DND-41 (cell line): ENCODE measurements around the gene DHCR24.

Experiments
- EZH2 ChIP-seq: IDR thresholded peaks from 3 replicates; pipeline ENCODE4 v1.6.1; 2012; ENCODE audit warnings: borderline replicate concordance, low read depth, mild to moderate bottlenecking, moderate library complexity, low read length, inconsistent platforms; ENCODE audit not compliant: severe bottlenecking
- TF ChIP-seq, protein P1 (sequence below): IDR thresholded peaks from 2 replicates; pipeline ENCODE4 v1.5.1; 2012; ENCODE audit warnings: borderline replicate concordance, low read length, moderate library complexity, mild to moderate bottlenecking; ENCODE audit not compliant: poor library complexity, severe bottlenecking; ENCODE audit errors: extremely low read depth

- TF ChIP-seq, protein P1, sequence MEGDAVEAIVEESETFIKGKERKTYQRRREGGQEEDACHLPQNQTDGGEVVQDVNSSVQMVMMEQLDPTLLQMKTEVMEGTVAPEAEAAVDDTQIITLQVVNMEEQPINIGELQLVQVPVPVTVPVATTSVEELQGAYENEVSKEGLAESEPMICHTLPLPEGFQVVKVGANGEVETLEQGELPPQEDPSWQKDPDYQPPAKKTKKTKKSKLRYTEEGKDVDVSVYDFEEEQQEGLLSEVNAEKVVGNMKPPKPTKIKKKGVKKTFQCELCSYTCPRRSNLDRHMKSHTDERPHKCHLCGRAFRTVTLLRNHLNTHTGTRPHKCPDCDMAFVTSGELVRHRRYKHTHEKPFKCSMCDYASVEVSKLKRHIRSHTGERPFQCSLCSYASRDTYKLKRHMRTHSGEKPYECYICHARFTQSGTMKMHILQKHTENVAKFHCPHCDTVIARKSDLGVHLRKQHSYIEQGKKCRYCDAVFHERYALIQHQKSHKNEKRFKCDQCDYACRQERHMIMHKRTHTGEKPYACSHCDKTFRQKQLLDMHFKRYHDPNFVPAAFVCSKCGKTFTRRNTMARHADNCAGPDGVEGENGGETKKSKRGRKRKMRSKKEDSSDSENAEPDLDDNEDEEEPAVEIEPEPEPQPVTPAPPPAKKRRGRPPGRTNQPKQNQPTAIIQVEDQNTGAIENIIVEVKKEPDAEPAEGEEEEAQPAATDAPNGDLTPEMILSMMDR, result no peak
- TF ChIP-seq EZH2, result no peak
Observed at GRCh38 chr1:54846301-54846700, 40.7 kb downstream of the DHCR24 start.
